Mucosa of descending colon (tissue), 3 donors: ENCODE data around the gene TTI1. TPM values are rescaled to one million over a fixed set of nuclear protein-coding genes. Genes with fewer than 3 reads are reported as not detected.
A peak's percentile ranks its signal among the peaks of the same experiment; 100 is the strongest.

ENCODE experiments used
- ATAC-seq: fragments of 200-7000 bp; cut with Tn5 transposase; one replicate; pipeline ENCODE4 v1.9.1; 2020; ENCODE audit warnings: mild to moderate bottlenecking, moderate library complexity
- DNase-seq, 3 donors: peaks; one replicate each; pipeline ENCODE4 v3.0.0-alpha.2; 2020
- H3K36me3 ChIP-seq: fragments of 200-600 bp; one replicate; pipeline ENCODE4 v1.8.0; 2021; ENCODE audit warnings: low read depth, mild to moderate bottlenecking
- H3K4me1 ChIP-seq: fragments of 200-600 bp; one replicate; pipeline ENCODE4 v1.8.0; 2021; ENCODE audit warnings: low read depth, mild to moderate bottlenecking
- H3K4me3 ChIP-seq: fragments of 200-600 bp; one replicate; pipeline ENCODE4 v1.8.0; 2021; ENCODE audit warnings: mild to moderate bottlenecking
- H3K9me3 ChIP-seq: fragments of 200-600 bp; one replicate; pipeline ENCODE4 v1.8.0; 2021; ENCODE audit warnings: mild to moderate bottlenecking
- CTCF ChIP-seq: fragments of 200-600 bp; IDR thresholded peaks from one replicate; pipeline ENCODE4 v1.8.0; 2022; ENCODE audit warnings: antibody characterized with exemption, mild to moderate bottlenecking
- intact Hi-C, 2 donors: fragments of 100-400 bp; cut with DNase I in 1 of 2; cut with micrococcal nuclease in 1 of 2; formaldehyde crosslinking; loops; one replicate each; pipeline versions ENCODE4 v1.11.0 to v1.11.1; 2022; cut with DNase I, micrococcal nuclease
- total RNA-seq, 3 donors: library from RNA; stranded (reverse); fragmentation: NEBNext Ultra II Directional in 2 of 3; extraction: Animal tissue kit (Norgen Biotek cat#: 25700) in 2 of 3; gene quantifications; one replicate each; pipeline versions ENCODE4 v1.2.1 to v1.2.4, GENCODE V29; 2021 to 2023
- donor health status: DM: no; HTN: no; CAD: no; lungs with moderate emphysema.
- donor health status: DM: no; HTN: no; CAD: no.
- donor health status: DM: no; HTN: yes; CAD: no.

The TTI1 gene
- total RNA-seq, 3 donors from 2014 or later: 13.4 to 16.4 (median 14.0) TPM

GRCh38 chr20:38043512-38044300, 10.4 kb upstream of the TTI1 start:
- no peaks in the 10 kb centered on the region for H3K9me3 ChIP-seq
- DNase-seq: no peak
- no peaks in the 10 kb centered on the region for H3K4me1 ChIP-seq
- intact Hi-C loops: no loop called here
- H3K4me3 ChIP-seq: no peak overlapping the region
- peak; percentile 39 for ATAC-seq
- no peak for TF ChIP-seq CTCF
- H3K36me3 ChIP-seq: no peaks in the 10 kb centered on the region

- no peak overlapping the region for H3K4me3 ChIP-seq
- TF ChIP-seq CTCF: no peak
- no peaks in the 10 kb centered on the region for H3K9me3 ChIP-seq
- ATAC-seq (no peak), DNase-seq (no peak)
- peaks cover 5% of the 10 kb centered on the region for H3K4me1 ChIP-seq
- no peaks in the 10 kb centered on the region for H3K36me3 ChIP-seq
- intact Hi-C loops: no loop called here
These were observed 7.0 kb upstream of the TTI1 start for GRCh38 chr20:38040276-38040675.

- H3K4me3 ChIP-seq: no peak overlapping the region
- no peak for TF ChIP-seq CTCF
- H3K9me3 ChIP-seq: no peaks in the 10 kb centered on the region
- no peaks in the 10 kb centered on the region for H3K36me3 ChIP-seq
- DNase-seq: no peak
- H3K4me1 ChIP-seq: peaks cover 27% of the 10 kb centered on the region
- no peak for ATAC-seq
- intact Hi-C loops: no loop called here
These were observed 3.1 kb upstream of the TTI1 start for GRCh38 chr20:38036366-38036765.

GRCh38 chr20:38034961-38035360, 1.7 kb upstream of the TTI1 start:
- Histone ChIP-seq H3K4me3 (no peak overlapping the region), H3K9me3 (no peaks in the 10 kb centered on the region), H3K4me1 (peaks cover 27% of the 10 kb centered on the region), H3K36me3 (no peaks in the 10 kb centered on the region)
- DNase-seq (no peak), ATAC-seq (no peak)
- TF ChIP-seq CTCF: no peak
- intact Hi-C loops: no loop called here

- TF ChIP-seq CTCF: no peak
- intact Hi-C loops: no loop called here
- DNase-seq (peak in 1 of 3 donors; percentile 14), ATAC-seq (peak; percentile 31)
- Histone ChIP-seq H3K4me3 (peak overlapping the region; percentile 86), H3K36me3 (no peaks in the 10 kb centered on the region), H3K4me1 (peaks cover 27% of the 10 kb centered on the region), H3K9me3 (no peaks in the 10 kb centered on the region)
These were observed 923 bp upstream of the TTI1 start for GRCh38 chr20:38034108-38034649.
